DMS153 treated with DMSO at 0.1 percent for 48 hours (cell line): ENCODE data around the gene RHOXF2.
"Not testable (repeated sequence)": the region's sequence is repeated elsewhere in the genome, so short reads cannot be mapped to it uniquely, and the experiment has no call there.

Experiments used
- DNase-seq: peaks from one replicate; lab custom pipeline; 2025; ENCODE audit not compliant: unreplicated experiment; lab: John Stamatoyannopoulos, UW

RHOXF2 gene

DNA sequence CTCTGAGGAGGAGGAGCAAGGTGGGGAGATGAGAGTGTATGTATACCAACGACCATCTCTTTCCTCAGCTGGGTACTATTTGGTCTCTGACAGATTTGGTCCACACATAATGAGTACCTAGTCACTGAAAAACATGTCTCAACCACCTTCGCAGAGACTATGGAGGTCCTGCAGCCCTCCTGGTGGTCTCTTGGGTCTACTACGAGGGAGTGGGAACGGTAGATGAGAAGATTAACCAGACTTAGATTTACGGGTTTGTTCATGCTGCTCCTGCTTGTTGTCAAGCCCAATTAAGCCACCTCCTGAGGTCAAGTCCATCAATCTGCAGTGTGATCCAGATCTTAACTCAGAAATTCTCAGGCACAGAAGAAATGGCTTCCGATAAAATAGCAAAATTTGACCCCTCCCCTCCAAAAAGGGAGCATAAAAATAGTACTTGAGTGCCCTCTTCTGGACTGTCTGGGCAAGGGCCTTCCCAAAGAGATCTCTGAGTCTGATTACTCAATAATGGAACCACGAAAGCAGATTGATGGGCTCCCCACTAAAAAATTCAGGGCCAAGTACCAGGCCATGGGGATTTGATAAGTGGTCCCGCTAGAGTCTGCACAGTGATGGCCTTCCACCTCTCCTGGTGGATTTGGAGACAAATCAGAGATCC, 38.3 kb downstream of the RHOXF2 start:
- DNase-seq = not testable (repeated sequence)

DNA sequence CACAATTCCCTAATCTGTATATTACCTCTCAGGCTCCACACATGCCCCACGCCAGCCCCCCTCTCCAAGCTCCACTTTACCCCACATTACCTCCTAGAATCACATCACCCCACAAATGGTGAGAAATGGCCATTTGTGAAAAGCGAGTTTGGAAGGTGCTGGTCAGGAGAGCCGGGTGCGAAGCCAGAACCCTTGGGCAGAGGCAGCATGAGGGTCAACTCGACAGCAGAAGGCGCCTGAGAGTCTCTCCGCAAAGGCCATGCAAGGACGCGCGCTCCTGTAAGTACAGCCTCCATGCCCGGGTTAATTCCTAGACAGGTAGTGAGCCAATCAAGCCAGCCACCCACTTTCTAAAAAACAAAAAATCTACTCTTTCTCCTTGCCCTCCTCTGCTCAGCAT, 42.4 kb downstream of the RHOXF2 start:
- DNase-seq = no peak

GRCh38 chrX:120205816-120206753, 47.7 kb downstream of the RHOXF2 start:
- no peak for DNase-seq

DNA sequence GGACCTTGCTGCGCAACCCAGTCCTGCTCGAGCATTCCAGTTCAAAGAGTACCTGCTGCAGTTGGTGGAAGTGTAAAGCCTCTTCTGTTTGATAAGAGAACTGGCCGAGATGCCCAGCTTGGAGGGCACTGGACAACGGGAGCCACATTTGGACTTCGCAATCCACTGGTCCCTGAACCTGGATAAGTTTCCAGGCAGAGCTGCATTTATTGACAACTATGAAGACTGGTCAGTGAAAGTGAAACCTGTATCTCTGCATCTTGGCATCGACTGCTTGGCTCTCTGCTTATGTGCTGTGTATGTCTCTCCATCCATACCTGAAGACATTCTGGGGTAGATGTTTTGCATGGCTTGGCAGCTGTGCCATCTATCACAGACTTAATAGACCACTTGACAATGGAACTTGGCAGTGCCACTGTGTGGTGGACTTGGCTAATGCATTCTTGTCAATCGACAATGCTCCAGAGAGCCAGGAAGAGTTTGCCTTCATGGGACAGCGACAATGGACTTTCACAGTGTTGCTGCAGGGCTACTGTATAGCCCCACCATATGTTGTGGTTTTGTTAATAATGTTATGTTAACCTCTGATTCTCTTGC, 48.7 kb downstream of the RHOXF2 start:
- no peak for DNase-seq

DNA sequence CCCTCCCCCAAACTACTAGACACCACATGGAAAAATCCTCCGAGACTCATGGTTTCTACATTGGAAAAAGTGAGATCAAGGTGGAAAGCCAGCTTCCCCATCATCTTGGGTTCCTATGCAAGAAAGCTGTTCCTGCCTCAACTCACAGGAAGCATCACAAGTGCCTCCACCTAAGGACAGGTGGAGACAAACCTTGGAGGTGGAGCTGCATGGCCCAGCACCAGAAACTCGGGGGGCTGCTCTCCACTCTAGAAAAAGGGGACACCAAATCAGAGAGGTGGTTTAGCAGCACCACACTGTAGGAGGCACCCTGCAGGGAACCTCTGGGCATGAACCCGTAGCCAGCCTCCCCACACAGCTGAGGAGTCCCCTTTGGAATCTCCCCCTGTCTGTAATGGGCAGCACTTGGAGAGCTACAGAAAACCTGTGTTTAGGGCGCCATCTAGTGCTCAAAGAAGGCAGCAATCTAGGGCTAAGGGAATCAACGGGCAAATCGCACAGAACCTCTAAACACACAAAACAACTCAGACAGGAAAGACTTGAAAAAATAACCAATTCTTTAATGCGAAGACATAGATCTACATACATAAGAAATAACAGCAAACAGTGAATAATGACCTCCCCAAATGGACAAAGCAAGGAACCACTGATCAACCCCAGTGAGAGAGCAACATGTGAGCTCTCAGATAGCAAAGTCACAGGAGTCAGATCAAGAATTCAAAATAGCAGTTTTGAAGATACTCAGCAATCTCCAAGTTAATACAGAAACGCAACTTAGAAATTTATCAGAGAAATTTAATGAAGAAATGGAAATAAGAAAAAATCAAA, 55.2 kb downstream of the RHOXF2 start:
- peak; percentile 53 for DNase-seq
